ENCODE measurements around the gene ATP10B. TPM values are rescaled to one million over a fixed set of nuclear protein-coding genes. Genes with fewer than 3 reads are reported as not detected.

ATP10B gene
- total and polyA plus RNA-seq, 10 of the 15 experiments (the other 5 are each of a cell fraction or from before 2014, with no cell fraction given): not detected

- Histone ChIP-seq H4K20me1 (ENCODE audit: control insufficient read depth, insufficient read depth) (no peaks in the 10 kb centered on the region), H3K4me3 (no peak overlapping the region), H3K27ac (ENCODE audit: control insufficient read depth, insufficient read depth) (no peak overlapping the region), H3K4me1 (ENCODE audit: control insufficient read depth, insufficient read depth, low read length) (no peaks in the 10 kb centered on the region), H3K9me3 (replicated peaks; ENCODE audit: control insufficient read depth, insufficient read depth, low read length) (no peaks in the 10 kb centered on the region), H2AFZ (ENCODE audit: control insufficient read depth, low read depth, low read length) (no peak overlapping the region), H3K4me2 (ENCODE audit: control insufficient read depth, insufficient read depth) (no peak overlapping the region), H3K9ac (ENCODE audit: control insufficient read depth, insufficient read depth, low read length) (no peak overlapping the region), H3K36me3 (ENCODE audit: control insufficient read depth in 2 of 2, insufficient read depth in 2 of 2, low read length in 1 of 2) (no peaks in the 10 kb centered on the region), H3K27me3 (replicated peaks in 1 of 2; ENCODE audit: control insufficient read depth in 2 of 2, insufficient read depth in 2 of 2, low read length in 1 of 2) (no peaks in the 10 kb centered on the region; a peak in 1 of 4 replicates), H3K79me2 (ENCODE audit: control insufficient read depth, insufficient read depth, low read length) (no peaks in the 10 kb centered on the region)
- RAD21 ChIA-PET (ENCODE audit: unreplicated experiment): no interaction called here
- no peak for ATAC-seq
- SMC1A ChIA-PET (ENCODE audit: uncharacterized antibody, unreplicated experiment): no interaction called here
- BruUV-seq (replicated peaks): no TSS peak
- WGBS (ENCODE audit: insufficient coverage, insufficient replicate concordance, low lambda C conversion rate, missing lambda C conversion rate): 33% methylated on average over 1 of the region's 1 CpG
- POLR2A ChIA-PET: no interaction called here
- no peak for DNase-seq (ENCODE audit: low read depth, low spot score)
- CTCF ChIA-PET: interaction anchor here (0.8 to 0.9 kb wide), 2 partner anchors 8 to 182 kb away, joined by 3 read pairs; no protein-coding TSS in a partner anchor
- intact Hi-C loops (cut with micrococcal nuclease; ENCODE audit: unreplicated experiment): loop anchor here (2.0 to 5.0 kb wide), 2 partner anchors 102 to 857 kb away; no protein-coding TSS in a partner anchor
- no peak for TF ChIP-seq PAX8 (IDR thresholded peaks at IDR 0.05)
- TF ChIP-seq TBL1XR1 (IDR thresholded peaks at IDR 0.05; ENCODE audit: low read depth, low read length): no peak
- TF ChIP-seq FOXM1 (IDR thresholded peaks at IDR 0.05; ENCODE audit: low read depth, low read length): no peak
- TF ChIP-seq RFX5 (IDR thresholded peaks at IDR 0.05; ENCODE audit: low read depth, low read length): no peak
- TF ChIP-seq RB1 (IDR thresholded peaks at IDR 0.05; ENCODE audit: borderline replicate concordance): no peak
- no peak for TF ChIP-seq RCOR1 (conservative IDR thresholded peaks at IDR 0.05; ENCODE audit: low read depth, low read length)
- TF ChIP-seq ZZZ3 (IDR thresholded peaks at IDR 0.05; ENCODE audit: control insufficient read depth, insufficient read length, low read depth): no peak
- TF ChIP-seq HDGF (IDR thresholded peaks at IDR 0.05): no peak
- TF ChIP-seq ZNF622 (IDR thresholded peaks at IDR 0.05): no peak
- TF ChIP-seq MLLT1 (IDR thresholded peaks at IDR 0.05): no peak
- no peak for TF ChIP-seq SUZ12 (IDR thresholded peaks at IDR 0.05; ENCODE audit: unreplicated experiment)
- no peak for TF ChIP-seq ZBTB33 (IDR thresholded peaks at IDR 0.05)
- no peak for TF ChIP-seq TCF3 (IDR thresholded peaks at IDR 0.05; ENCODE audit: borderline replicate concordance, insufficient read depth, low read depth, low read length)
- no peak for TF ChIP-seq TCF7 (IDR thresholded peaks at IDR 0.05; ENCODE audit: borderline replicate concordance)
- TF ChIP-seq IRF5 (IDR thresholded peaks at IDR 0.05; ENCODE audit: borderline replicate concordance): no peak
- in situ Hi-C loops (cut with MboI): loop anchor here (5.0 kb wide), 1 partner anchor 52 kb away; no protein-coding TSS in a partner anchor
- FAIRE-seq: no peak
These were observed 166.8 kb downstream of the ATP10B start for GRCh38 chr5:160685219-160685618.

All from GM12878 (cell line).